DMS114 treated with DMSO at 0.1 percent for 48 hours (cell line): Measurements from ENCODE around the gene CDKN2C.

ENCODE experiments used
- DNase-seq: peaks from one replicate; lab custom pipeline; 2025; ENCODE audit not compliant: unreplicated experiment; lab: John Stamatoyannopoulos, UW

CDKN2C gene

DNA sequence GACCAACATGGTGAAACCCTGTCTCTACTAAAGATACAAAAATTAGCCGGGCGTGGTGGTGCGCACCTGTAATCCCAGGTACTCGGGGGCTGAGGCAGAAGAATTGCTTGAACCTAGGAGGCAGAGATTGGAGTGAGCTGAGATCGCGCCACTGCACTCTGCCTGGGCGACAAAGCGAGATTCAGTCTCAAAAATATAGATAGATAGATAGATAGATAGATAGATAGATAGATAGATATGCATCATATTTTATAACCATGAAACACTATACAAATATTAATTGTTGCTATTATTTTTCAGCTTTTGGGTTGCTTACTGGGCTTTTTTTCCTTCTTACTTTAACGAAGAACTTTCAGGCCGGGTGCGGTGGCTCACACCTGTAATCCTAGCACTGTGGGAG, 5.2 kb upstream of the CDKN2C start:
- DNase-seq: no peak

DNA sequence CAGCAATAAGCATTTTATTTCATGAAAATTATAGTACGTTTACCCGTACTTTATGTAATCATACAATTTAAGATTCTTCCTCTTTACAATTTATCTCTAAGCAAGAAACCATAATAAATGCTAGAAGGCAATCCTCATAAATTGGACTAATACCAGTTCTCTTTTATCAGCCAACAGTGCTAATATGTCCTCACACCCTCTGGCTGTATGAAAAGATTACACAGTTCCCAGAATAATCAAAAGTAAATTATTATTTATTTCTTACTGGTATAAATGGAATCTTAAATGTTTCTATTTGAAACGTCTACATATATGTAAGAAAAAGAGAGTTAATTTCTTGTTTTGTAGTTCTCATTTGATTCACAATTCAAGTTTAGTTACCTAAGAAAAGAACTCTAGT, 3.1 kb upstream of the CDKN2C start:
- no peak for DNase-seq

DNA sequence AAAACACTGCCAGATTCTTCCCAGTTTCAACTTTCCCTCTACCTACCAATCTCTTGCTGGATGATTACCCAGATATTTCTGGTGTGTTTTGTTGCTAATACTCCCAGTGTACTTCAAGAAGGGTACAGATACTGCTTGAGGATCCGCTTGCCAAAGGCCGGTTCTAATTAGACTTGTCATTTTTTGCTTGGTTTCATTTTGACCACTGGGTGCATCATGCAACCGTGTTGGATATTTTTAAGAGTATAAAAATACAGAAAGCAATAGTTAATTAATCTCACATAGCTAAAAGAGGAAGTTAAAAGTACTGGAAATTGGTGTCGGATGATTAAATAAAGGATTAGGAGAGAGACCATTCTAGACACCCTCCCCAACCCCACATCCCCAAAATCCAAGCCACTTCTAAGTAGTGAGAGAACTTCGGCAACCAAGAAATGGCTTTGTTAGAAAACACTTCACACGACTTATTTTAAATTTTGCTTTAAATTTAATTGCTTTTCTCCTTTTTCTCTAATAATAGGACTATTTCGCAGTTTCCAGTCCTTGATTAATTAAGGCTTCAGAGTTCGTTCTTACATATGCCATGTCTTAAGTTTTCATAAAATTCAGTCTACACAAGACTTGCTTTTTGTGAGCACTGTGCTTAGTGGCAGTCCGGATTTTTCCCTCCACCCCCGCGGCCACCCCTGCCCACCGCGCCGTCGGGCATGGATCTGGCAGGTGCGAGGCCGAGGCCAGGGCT, 2.5 kb upstream of the CDKN2C start:
- DNase-seq: peak; percentile 38

- peak; percentile 90 for DNase-seq
These were observed 1.8 kb upstream of the CDKN2C start for GRCh38 chr1:50968158-50968820.

- no peak for DNase-seq
These were observed 1.0 kb upstream of the CDKN2C start for GRCh38 chr1:50968821-50969610.

DNA sequence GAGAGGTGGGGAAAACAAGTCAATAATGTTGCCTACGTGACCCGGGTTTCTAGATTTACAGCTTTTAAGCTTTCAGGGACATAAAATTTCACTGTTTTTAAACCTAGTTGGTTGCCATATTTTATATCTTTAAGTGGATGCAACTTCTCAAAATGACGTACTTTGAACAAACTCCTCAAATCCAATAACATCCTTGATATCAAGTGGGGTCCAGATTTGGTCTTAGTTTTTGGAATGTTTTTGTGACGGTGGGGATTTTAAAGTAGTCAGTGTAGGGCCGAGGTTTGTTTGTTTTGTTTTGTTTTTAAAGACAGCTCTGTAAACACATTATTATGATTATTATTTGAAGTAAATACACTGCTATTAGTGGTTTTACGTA, 453 bp downstream of the CDKN2C start:
- no peak for DNase-seq

DNA sequence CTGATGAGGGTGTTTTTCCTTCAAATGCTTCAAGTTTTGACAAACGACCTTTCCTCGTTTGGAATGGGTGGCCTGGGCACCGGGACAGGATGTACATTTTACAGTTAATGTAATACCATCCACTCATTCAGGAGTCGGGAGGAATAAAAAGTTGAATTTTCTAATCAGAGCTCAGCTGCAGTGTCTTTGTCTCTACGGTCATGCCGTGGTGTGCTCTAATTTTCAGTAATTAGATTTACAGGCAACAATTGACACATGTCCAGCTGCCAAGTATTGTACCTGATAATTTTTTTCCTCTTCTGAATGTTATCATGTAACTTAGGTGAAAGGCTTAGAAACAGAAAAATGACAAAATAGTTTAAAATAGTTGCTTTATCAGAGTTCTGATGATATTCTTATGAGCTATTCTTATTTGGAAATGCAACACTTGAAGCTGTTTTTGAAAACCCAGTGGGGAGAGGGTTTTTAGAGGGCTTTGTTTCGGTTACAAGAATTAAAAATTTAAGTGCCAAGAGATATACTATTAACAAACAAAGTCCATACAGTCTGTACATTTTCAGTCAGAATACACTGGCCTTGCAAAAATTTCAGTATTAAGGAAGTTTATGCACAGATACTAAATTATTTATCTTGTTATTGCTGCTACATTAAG, 1.0 kb downstream of the CDKN2C start:
- DNase-seq: no peak

DNA sequence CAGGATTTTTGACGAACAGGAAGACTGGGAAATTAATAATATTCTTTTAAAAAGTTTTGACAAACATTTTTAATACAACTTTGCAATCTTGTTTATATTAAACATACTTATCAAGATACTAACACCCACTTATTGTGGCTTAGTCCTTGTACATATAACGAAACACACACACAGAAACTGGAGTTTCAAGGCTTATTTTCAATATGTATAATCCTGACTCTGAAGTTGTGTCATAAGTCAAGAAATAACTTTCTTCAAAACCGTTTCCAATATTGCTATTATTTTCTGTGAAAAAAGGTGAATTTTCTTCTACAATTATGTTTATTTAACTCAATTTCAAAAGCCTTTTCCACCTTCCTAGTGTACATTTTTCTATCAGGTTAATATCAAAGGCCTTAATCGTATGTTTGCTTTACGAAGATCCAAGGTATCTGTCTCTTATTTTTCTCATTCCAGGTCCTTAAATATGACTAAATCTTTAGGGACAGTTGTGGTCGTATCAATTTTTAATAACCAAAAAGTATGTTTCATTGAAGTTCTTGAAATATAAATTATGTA, 1.8 kb downstream of the CDKN2C start:
- no peak for DNase-seq

DNA sequence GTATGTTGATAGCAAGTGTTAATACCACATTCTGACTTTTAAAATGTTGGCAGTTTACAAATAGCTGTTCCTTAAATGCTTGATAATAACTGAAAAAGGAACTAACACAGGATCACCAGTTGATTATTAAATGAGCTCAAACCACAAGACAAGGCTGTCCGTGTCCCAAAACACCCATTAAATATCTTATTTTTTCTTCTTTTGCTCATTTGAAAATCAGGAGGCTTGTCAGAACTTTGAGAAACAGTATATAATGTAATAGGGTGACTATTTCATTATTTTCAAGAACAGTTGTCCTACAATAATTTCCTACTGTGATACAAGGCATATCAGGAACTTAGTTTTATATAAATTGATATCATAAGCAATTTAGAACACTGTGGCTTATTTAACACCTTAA, 2.7 kb downstream of the CDKN2C start:
- DNase-seq: no peak

GRCh38 chr1:50973255-50973654, 3.2 kb downstream of the CDKN2C start:
- DNase-seq: no peak

DNA sequence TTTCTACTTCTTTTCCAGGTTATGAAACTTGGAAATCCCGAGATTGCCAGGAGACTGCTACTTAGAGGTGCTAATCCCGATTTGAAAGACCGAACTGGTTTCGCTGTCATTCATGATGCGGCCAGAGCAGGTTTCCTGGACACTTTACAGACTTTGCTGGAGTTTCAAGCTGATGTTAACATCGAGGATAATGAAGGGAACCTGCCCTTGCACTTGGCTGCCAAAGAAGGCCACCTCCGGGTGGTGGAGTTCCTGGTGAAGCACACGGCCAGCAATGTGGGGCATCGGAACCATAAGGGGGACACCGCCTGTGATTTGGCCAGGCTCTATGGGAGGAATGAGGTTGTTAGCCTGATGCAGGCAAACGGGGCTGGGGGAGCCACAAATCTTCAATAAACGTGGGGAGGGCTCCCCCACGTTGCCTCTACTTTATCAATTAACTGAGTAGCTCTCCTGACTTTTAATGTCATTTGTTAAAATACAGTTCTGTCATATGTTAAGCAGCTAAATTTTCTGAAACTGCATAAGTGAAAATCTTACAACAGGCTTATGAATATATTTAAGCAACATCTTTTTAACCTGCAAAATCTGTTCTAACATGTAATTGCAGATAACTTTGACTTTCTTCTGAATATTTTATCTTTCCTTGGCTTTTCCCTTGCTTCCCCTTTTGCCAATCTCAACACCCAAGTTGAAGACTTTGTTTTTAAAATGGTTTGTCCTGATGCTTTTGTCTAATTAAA, 4.0 kb downstream of the CDKN2C start:
- DNase-seq: no peak

DNA sequence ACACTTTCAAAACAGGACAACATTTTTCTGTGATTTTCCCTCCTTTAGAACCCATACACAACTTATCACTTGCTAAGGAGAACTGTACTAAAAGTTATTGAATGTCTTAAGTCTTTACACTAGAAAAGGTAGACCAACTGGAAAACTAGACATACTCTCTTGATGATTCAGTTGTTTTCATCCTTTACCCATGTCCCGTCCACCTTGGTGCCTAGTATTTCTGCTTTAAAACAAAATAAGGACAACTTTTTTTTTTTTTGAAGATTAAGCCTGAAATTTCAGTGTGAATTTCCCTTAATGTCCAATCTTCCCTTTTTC, 4.5 kb downstream of the CDKN2C start:
- DNase-seq: no peak

DNA sequence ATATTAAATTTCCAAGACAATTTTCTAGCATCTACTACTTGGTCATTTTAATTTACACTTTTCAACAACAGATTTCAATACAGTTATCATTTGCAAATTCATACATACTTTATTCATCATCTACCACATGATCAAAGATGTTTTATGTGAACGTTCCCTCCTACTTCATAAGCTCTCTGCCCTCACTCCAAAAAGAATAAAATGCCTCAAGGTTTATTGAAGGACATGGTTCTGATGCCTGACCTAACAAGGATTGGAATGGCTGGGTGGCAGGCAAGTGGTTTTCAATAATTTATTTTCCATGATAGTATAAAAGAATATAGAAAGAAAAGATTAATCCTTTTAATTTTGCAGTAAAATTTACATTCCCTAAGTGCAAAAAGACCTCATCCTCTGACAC, 5.4 kb downstream of the CDKN2C start:
- no peak for DNase-seq

GRCh38 chr1:50976111-50976889, 6.3 kb downstream of the CDKN2C start:
- DNase-seq: no peak

GRCh38 chr1:50976890-50977574, 7.0 kb downstream of the CDKN2C start:
- peak; percentile 44 for DNase-seq

- DNase-seq: peak; percentile 20
These were observed 7.6 kb downstream of the CDKN2C start for GRCh38 chr1:50977575-50978143.

DNA sequence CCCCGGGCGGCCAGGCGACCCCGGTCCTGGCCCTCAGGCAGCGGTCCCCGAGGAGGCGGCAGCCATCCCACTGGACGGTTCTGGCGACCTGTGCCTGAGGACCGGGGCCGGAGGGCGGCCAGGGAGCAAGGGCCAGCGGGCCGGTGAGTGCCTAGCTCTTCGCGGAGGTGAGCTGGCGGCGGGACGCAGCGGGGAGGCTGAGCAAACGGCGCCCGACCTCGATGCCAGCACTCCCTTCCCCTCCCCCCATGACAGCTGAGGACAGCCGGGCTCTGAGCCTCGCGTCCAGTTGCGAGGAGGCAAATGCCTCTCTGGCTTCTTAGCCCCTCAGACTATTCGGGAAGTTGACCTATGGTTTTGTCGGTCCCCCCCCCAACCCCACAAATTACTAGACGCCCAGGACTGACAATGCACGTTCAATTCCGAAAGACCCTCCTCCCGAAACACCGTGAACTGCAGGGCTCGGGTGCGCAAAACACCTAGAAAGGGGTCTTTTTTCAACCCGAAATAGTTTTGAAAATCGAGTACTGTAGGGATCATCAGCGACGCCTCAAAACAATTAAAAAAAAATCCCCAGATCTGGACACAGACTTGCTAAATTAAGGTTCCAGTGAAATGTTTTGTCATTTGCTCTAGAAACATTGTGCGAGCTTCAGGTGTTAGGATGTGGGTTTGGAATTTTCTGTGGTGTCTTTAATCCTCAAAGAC, 8.3 kb downstream of the CDKN2C start:
- DNase-seq: peak; percentile 27
